HTR-8/SVneo (cell line): ENCODE data around the gene ZNF287.

Experiments used
- DNase-seq: peaks from one replicate; pipeline ENCODE4 v3.0.0; 2011; ENCODE audit warnings: low spot score, mixed read lengths; ENCODE audit not compliant: insufficient read length
- FAIRE-seq: peaks from 2 replicates; lab custom pipeline; 2011; peaks lifted over from hg19 to GRCh38; lab: Jason Lieb, UNC

Gene ZNF287

DNA sequence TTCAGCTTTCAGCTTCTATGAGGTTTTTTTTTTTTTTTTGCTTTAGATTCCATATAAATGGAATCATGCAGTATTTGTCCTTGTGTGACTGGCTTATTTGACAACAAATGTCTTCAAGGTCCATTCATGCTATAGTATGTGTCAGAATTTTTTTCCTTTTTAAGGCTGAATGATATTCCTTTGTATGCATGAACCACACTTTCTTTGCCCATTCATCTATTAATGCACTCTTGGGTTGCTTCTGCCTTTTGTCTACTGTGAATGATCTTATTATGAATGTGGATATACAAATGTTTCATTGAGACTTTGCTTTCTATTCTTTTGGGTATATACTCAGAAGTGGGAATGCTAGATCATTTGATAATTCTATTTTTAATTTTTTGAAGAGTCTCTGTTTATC, 50.0 kb downstream of the ZNF287 start:
- FAIRE-seq = no peak
- no peak for DNase-seq

DNA sequence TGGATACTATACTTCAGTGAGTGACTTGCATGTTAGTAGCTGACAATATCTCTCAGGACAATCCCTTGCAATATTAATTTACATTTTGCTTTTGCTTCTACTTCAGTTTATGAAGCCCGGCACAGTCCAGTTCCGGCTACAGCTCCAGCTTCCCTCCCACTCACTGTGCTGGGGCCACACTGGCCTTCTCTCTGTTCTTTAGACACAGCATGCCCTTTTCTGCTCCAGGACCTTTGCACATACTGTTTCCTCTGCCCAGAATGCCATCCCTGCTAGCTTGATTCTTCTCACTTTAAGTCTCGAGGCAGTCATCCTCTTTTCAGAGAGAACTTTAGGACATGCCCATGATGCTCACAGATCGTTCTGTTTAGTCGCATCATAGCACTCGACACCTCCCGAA, 51.5 kb downstream of the ZNF287 start:
- peak; percentile 40 for FAIRE-seq
- DNase-seq = no peak

DNA sequence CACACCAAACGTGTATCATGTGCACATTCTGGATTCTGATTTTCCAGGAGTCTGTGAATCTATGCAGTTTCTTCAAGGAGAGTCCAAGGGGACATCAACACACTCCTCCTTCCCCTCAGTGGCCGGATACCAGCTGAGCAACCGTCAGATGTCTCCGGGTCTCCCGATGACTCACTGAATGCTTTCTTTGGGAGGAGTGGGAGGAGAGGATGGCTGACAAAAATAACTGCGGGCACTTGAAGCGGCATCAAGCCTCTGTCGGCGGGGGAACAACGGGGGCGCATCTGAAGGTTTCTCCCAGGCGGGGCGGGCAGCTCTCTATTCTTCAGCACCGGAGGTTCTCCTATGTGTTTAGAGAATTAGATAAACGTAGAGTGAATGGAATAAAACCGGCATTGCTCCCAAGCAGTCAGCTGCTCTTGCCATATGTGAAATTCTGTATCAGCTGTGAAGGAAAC, 52.4 kb downstream of the ZNF287 start:
- DNase-seq (peak; percentile 95), FAIRE-seq (peak; percentile 20)

DNA sequence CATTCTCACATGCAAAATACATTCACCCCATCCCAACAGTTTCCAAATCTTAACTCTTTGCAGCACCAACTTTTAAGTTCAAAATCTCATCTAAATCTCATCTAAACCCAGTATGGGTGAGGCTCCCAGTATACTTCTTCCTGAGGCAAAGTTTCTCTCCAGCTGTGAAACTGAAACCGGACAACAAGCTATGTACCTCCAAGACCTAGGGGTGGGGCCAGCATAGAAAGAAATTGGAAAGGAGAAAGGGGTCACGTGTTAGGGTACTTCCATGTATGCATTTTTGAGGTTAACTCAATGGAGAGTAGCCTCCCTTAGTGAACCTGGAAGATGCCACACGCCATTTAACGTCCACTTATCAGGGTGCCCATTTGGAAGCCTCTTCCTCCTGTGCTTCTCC, 53.1 kb downstream of the ZNF287 start:
- DNase-seq = no peak

GRCh38 chr17:16513873-16514272, 55.1 kb downstream of the ZNF287 start:
- FAIRE-seq = no peak
- no peak for DNase-seq

More for the DNA sequence above, 53.1 kb downstream of the ZNF287 start:
- FAIRE-seq = no peak

DNA sequence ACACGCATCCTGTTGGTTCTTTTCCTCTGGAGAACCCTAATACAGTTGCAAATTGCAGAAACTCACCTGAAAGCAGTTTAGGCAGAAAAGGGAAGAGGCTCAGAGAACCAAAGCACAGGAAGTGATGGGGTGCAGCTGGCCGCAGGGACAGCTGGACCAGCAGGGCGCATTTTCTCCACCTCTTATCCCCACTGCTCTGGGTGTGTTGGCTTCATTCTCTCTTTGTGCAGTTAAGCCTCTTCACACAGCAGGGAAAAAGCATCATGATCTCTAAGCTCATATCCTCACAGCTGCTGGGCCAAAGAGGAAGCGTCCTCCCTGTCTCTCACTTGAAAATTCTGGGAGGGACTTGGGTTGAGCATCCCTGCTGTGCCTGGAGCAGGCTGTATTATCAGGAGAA, 57.0 kb downstream of the ZNF287 start:
- DNase-seq (no peak), FAIRE-seq (no peak)

DNA sequence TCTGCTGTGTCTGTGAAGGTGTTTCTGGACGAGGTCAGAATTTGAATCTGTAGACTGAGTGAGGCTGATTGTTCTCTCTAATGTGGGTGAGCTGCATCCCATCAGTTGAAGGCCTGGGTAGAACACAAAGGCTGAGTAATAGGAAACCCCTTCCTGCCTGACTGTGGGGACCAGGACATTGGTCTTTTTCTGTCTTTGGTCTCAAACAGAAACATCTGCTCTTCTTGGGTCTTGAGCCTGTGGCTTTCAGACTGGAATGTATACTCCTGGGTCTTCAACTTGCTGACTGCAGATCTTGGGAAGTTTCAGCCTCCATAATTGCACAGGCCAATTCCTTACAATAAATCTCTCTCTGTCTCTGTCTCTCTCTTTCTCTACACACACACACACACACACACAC, 57.4 kb downstream of the ZNF287 start:
- DNase-seq (no peak), FAIRE-seq (peak; percentile 55)

GRCh38 chr17:16507918-16508533, 61.0 kb downstream of the ZNF287 start:
- DNase-seq = no peak
- no peak for FAIRE-seq

DNA sequence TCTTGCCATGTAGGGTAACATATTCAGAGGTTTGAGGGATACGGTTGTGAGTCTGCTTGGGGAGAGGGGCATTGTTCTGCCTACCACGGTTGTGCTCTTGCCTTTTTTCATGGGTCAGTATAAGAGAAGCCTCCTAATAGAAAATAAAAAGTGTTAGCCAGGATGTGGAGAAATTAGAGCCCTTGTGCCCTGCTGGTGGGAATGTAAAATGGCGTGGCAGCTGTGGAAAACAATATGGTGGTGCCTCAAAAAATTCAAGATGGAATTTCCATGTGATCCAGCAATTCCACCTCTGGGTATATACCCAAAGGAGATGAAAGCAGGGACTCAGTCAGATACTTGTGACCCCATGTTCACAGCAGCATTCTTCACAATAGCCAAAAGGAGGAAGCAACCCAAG, 62.8 kb downstream of the ZNF287 start:
- FAIRE-seq (no peak), DNase-seq (no peak)

- FAIRE-seq (peak; percentile 23), DNase-seq (no peak)
These were observed 64.0 kb downstream of the ZNF287 start for GRCh38 chr17:16504984-16505383.
